NCI-H2081 treated with DMSO at 0.1 percent for 48 hours (cell line): ENCODE data around the gene IL3.

Experiments
- DNase-seq: peaks from one replicate; lab custom pipeline; 2025; lab: John Stamatoyannopoulos, UW

Gene IL3

GRCh38 chr5:132025403-132025971 lies 35.0 kb upstream of the IL3 start:
- DNase-seq = no peak

GRCh38 chr5:132026516-132027008 lies 33.9 kb upstream of the IL3 start:
- no peak for DNase-seq

GRCh38 chr5:132027027-132027426 lies 33.4 kb upstream of the IL3 start:
- no peak for DNase-seq

- no peak for DNase-seq
These were observed 30.7 kb upstream of the IL3 start for GRCh38 chr5:132029609-132030330.

- no peak for DNase-seq
These were observed 29.8 kb upstream of the IL3 start for GRCh38 chr5:132030610-132031009.

DNA sequence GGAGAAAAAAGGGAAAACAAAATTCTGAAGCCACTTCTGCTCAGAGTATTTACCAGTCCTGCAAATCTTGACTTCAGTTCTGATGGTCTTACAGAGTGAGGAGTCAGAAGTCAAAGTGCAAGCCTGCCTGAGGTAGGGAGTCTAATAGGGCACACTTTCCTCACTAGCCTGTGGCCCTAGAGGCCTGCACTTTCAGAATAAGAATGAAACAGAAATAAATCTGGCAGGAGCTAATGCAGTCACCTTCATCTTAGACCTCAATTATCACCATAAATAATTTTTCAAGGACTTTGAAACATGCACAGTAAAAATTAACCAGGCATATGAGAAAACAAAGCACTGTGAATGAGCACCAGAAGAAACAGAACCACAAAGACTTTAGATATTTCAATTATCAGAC lies 28.3 kb upstream of the IL3 start:
- no peak for DNase-seq

DNA sequence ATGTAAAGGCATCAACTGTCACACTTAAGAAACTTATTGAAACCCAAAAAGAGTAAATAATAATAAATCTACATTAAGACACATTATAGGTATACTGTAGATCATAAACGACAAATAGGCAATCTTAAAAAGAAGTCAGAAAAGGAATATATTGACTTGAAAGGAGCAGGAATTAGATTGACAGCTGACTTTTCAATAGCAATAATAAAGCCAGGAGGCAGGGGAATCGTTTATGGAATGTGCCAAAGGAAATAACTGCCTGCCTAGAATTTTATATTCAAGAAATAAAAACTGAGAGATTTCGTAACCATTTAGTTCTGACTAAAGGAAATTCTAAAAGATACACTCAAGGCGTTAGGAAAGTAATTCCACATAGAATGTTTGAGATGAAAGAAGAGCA lies 27.3 kb upstream of the IL3 start:
- no peak for DNase-seq

DNA sequence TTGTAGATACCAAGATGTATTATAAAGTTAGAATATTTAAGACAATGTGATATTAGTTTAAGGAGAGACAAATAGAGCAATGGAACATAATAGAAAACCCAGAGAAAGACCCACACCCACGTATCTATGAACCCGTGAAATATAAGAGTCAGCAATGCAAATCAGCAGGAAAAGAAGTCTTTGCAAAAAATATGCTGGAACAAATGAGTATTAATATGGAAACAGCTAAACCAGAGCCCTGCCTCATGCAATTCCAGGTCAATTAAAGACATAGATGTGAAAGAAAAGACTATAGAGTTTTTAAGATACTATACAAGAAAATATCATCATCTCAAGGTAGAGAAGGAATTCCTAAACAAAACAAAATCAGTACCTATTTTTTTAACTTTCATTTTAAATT lies 23.1 kb upstream of the IL3 start:
- no peak for DNase-seq

DNA sequence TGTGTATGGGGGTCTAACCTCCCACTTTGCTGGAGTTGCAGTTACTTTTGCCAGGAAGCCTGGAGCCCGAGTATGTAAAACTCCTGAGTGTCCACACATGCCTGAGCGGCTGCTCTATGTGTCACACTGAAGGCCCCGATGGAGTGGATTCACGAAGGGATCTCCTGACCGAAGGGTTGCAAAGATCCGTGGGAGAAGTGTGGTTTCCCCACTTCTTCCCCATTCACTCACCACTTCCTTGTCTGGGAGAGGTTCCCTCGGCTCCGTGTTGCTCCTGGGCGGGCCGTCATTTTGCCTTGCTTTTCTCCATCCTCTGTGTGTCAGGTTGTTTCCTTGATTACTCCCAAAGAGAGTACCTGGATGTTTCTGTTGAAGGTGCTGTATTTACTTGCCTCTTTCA lies 16.2 kb upstream of the IL3 start:
- no peak for DNase-seq

- no peak for DNase-seq
These were observed 13.6 kb upstream of the IL3 start for GRCh38 chr5:132046880-132047299.

- no peak for DNase-seq
These were observed 11.4 kb upstream of the IL3 start for GRCh38 chr5:132049093-132049492.

GRCh38 chr5:132049559-132049958 lies 10.9 kb upstream of the IL3 start:
- DNase-seq = no peak

GRCh38 chr5:132050136-132050535 lies 10.3 kb upstream of the IL3 start:
- no peak for DNase-seq

DNA sequence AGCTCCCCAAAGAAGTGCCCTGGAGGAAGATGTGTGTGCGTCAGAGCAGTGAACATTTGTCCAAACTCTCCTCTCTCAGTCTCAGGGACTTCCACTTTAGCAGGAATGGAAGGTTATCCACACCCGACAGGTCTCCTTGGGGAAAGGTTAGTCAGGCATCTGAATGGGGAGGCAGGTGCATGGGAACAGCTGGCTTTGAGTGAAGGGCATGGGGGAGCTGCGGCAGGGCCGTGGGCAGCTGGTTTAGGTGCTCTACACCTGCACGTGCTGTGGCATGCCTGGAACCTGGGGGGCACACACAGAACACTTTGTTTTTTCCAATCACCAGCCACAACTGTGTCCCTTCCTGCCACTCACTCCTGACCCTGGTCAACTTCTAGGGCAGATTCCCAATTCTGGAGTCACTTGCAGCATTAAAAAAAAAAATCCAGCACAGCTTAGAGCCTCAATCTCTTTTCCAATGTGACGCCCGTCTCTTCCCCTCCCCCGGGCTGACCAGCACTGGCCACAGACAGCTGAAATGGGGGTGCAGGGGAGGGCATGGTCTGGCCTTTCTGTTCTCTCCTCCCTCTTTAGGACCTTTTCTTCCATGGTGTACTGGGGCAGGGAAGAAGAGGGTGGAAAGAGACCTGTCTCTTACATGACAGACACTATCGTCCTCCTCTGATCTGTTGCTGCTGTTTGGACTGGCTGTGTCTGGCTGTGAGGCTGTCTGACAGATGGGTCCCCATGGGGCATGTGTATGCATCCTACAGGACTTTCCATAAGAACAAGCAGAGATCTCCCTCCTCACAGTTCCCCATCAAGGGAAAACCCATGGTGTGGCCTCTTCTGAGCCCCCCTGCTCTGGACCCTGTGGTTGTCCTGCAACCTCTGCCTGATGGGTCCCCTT lies 9.5 kb upstream of the IL3 start:
- no peak for DNase-seq

DNA sequence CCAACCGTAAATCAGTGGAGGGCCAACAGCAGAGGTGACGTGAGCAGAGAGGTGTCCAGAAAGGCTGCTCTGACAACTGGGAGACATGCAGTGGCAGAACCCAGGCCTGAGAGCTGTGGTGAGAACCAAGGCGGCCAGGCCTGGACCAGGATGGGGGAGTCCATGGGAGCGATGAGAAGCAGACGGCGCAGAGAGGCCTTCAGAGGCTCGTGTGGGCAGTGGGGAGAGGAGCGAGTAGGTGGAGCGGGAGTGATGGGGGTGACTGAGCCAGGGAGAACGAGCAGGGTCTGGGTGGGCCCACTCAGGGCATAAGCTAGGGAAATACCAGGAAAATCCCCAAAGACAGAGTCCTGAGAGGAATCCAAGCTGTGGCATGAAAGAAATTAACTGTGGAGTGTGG lies 7.9 kb upstream of the IL3 start:
- DNase-seq = no peak

DNA sequence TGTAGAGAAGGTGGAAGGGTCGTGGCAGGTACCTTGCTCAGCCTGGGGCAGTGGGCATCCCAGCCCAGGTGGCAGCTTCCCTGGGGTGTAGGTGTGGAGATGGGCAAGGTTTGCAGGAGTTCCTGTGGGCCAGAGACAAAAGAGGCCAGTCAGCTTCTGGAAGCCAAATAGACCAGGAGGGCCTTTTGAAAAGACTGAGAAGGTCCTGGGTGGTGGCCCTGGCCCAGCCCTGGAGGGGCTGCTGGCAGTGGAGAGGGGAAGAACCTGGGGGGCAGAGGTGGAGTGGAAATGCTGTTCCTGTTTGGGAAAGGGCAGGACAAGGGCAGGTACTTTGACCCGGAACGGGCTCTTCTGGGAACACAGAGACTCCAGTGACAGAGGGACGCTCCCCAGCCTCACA lies 7.0 kb upstream of the IL3 start:
- DNase-seq = no peak

GRCh38 chr5:132054031-132054696 lies 6.3 kb upstream of the IL3 start:
- no peak for DNase-seq

DNA sequence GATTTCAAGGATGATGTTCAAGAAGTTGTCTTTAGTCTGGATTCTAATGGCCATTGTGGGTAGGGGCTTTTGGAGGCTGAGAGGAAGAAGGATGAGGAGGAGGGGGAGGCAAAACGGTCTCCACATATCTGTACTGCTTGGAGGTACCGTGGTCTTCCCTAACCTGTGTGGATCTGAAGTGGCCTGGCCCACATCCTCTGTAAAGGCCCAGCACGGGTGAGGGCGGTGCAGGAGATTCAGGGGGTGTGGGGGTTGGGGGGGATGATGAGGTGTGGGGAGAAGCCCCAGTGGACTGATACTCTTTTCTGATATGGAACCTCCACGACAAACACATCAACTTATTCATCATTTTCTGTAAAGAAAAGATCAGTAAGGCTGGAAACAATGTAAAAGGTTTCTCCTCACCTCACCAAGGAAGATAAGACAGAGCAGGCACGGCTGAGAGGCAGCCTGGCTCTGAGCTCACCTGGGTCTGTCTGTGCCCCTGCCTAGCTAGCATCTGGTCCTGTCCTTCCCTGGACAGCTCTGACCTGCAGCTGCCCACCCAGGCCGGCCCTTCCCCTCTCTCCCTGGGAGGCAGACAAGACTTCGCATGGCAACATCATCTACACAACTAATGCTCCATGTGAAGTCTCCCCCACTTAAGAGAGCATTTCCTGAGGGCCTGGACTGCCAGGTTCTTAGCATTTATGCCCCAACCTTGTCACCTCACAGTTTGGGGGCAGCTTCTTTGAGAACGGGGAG lies 5.6 kb upstream of the IL3 start:
- no peak for DNase-seq

DNA sequence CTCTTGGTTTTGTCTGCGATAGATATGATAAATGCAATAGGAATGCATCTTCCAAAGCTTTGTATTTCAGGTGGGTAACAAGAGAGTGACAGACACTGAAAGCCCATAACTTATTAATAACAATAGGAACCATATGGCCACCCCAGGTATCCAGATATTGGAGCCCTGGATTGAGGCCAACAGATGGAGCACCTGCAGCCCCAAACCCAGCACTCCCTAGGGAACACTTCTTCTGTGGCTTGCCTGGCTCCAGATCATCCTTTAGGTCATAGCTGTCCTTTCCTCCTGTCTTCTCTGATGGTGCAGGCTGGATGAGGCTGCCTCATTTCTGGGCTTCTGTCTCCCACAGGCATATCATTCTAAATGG lies 5.0 kb upstream of the IL3 start:
- no peak for DNase-seq

- DNase-seq = no peak
These were observed 4.4 kb upstream of the IL3 start for GRCh38 chr5:132055808-132056609.
